Measurements from ENCODE around the gene PELI3. TPM values are rescaled to one million over a fixed set of nuclear protein-coding genes. Genes with fewer than 3 reads are reported as not detected.
"Not testable (repeated sequence)": the region's sequence is repeated elsewhere in the genome, so short reads cannot be mapped to it uniquely, and the experiment has no call there.

The PELI3 gene
- total and polyA plus RNA-seq, 7 experiments from 2014 or later: 5.2 to 27.3 (median 15.4) TPM

DNA sequence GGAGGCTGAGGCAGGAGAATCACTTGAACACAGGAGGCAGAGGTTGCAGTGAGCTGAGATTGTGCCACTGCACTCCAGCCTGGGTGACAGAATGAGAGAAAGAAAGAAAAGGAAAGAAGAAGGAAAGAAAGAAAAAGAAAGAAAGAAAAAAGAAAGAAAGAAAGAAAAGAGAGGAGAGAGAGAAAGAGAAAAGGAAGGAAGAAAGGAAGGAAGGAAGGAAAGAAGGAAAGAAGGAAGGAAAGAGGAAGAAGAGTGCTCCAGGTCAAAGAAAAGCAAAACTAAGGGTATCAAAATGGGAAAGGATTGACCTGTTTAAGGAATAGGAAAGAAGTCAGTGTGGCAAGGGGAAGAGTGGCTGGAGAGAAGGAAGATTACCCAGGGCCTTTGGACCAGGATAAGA, 35.4 kb upstream of the PELI3 start:
- ATAC-seq; H3K27me3 ChIP-seq (ENCODE audit: control insufficient read depth in 2 of 2, insufficient read depth in 2 of 2, low read length in 2 of 2); H3K4me3 Mint-ChIP-seq; H3K4me1 ChIP-seq (ENCODE audit: control insufficient read depth in 2 of 2, insufficient read depth in 2 of 2, low read length in 2 of 2); H3K4me3 ChIP-seq (ENCODE audit: low read length); H3K9me3 ChIP-seq (ENCODE audit: control insufficient read depth in 2 of 3, low read length in 3 of 3); CTCF ChIA-PET; intact Hi-C loops (cut with micrococcal nuclease); H3K27me3 Mint-ChIP-seq; H3K27ac ChIP-seq (ENCODE audit: low read depth, low read length); DNase-seq; H3K4me1 Mint-ChIP-seq; H3K9me3 Mint-ChIP-seq: not testable (repeated sequence)
- POLR2A ChIA-PET: interaction anchor here (1.3 kb wide), 1 partner anchor 10 kb away, joined by 3 read pairs; no protein-coding TSS in a partner anchor
- peaks cover 0 to 23% (median 3%) of the 10 kb centered on the region in 3 experiments for H3K36me3 ChIP-seq (ENCODE audit: control insufficient read depth in 2 of 3, insufficient read depth in 3 of 3, low read length in 3 of 3)
- Mint-ChIP-seq H3K36me3 (peaks cover 4 to 30% (median 11%) of the 10 kb centered on the region in 5 donors), H3K27ac (peak overlapping the region in 1 of 9 donors; percentile 42)

GRCh38 chr11:66431871-66432329, 34.8 kb upstream of the PELI3 start:
- H3K4me3 Mint-ChIP-seq; H3K4me3 ChIP-seq (ENCODE audit: low read length); H3K4me1 ChIP-seq (ENCODE audit: control insufficient read depth in 2 of 2, insufficient read depth in 2 of 2, low read length in 2 of 2); DNase-seq; H3K27me3 Mint-ChIP-seq; H3K27me3 ChIP-seq (ENCODE audit: control insufficient read depth in 2 of 2, insufficient read depth in 2 of 2, low read length in 2 of 2); ATAC-seq; intact Hi-C loops (cut with micrococcal nuclease); H3K27ac ChIP-seq (ENCODE audit: low read depth, low read length); H3K4me1 Mint-ChIP-seq; H3K9me3 ChIP-seq (ENCODE audit: control insufficient read depth in 2 of 3, low read length in 3 of 3); H3K27ac Mint-ChIP-seq; H3K9me3 Mint-ChIP-seq; POLR2A ChIA-PET: not testable (repeated sequence)
- CTCF ChIA-PET: interaction anchor here (0.7 to 1.0 kb wide), 2 partner anchors 11 to 25 kb away, joined by 3 read pairs; no protein-coding TSS in a partner anchor
- peaks cover 0 to 29% (median 6%) of the 10 kb centered on the region in 3 experiments for H3K36me3 ChIP-seq (ENCODE audit: control insufficient read depth in 2 of 3, insufficient read depth in 3 of 3, low read length in 3 of 3)
- peaks cover 4 to 36% (median 11%) of the 10 kb centered on the region in 5 donors for H3K36me3 Mint-ChIP-seq

GRCh38 chr11:66432597-66432996, 34.1 kb upstream of the PELI3 start:
- peaks cover 4 to 38% (median 11%) of the 10 kb centered on the region in 5 donors for H3K36me3 Mint-ChIP-seq
- Histone ChIP-seq H3K36me3 (ENCODE audit: control insufficient read depth in 2 of 3, insufficient read depth in 3 of 3, low read length in 3 of 3) (peaks cover 0 to 32% (median 6%) of the 10 kb centered on the region in 3 experiments), H3K9me3 (ENCODE audit: control insufficient read depth in 2 of 3, low read length in 3 of 3) (no peaks in the 10 kb centered on the region), H3K4me3 (ENCODE audit: low read length) (no peak overlapping the region), H3K4me1 (ENCODE audit: control insufficient read depth in 2 of 2, insufficient read depth in 2 of 2, low read length in 2 of 2) (no peaks in the 10 kb centered on the region), H3K27me3 (ENCODE audit: control insufficient read depth in 2 of 2, insufficient read depth in 2 of 2, low read length in 2 of 2) (no peaks in the 10 kb centered on the region), H3K27ac (ENCODE audit: low read depth, low read length) (no peak overlapping the region)
- intact Hi-C loops (cut with micrococcal nuclease): no loop called here
- no peaks in the 10 kb centered on the region for H3K9me3 Mint-ChIP-seq
- ATAC-seq (peak; percentile 51), DNase-seq (no peak)
- no peak overlapping the region for H3K4me3 Mint-ChIP-seq
- H3K4me1 Mint-ChIP-seq: peaks cover under 1 to 10% (median under 1%) of the 10 kb centered on the region in 7 donors
- no peaks in the 10 kb centered on the region for H3K27me3 Mint-ChIP-seq
- ChIA-PET CTCF (interaction anchor here (0.6 to 1.0 kb wide), 2 partner anchors 25 to 1299 kb away, joined by 3 read pairs; no protein-coding TSS in a partner anchor), POLR2A (interaction anchor here (0.6 to 0.8 kb wide), 2 partner anchors 119 to 364 kb away, joined by 3 read pairs; no protein-coding TSS in a partner anchor)
- H3K27ac Mint-ChIP-seq: no peak overlapping the region

- Mint-ChIP-seq H3K9me3 (peaks cover 0 to 5% (median under 1%) of the 10 kb centered on the region in 11 donors), H3K27ac (peak overlapping the region; percentile 46 to 99 (median 94)), H3K27me3 (no peaks in the 10 kb centered on the region), H3K36me3 (peaks cover 4 to 24% (median 6%) of the 10 kb centered on the region in 5 donors), H3K4me3 (peak overlapping the region; percentile 83 to 96 (median 90)), H3K4me1 (peaks cover 7 to 13% (median 11%) of the 10 kb centered on the region in 7 donors)
- H3K4me1 ChIP-seq (ENCODE audit: control insufficient read depth in 2 of 2, insufficient read depth in 2 of 2, low read length in 2 of 2): peaks cover 4 to 5% of the 10 kb centered on the region in 2 donors
- DNase-seq: no peak
- H3K9me3 ChIP-seq (ENCODE audit: control insufficient read depth in 2 of 3, low read length in 3 of 3): peaks cover 0 to 2% (median 0%) of the 10 kb centered on the region in 3 experiments
- peaks cover 0 to 27% (median 6%) of the 10 kb centered on the region in 3 experiments for H3K36me3 ChIP-seq (ENCODE audit: control insufficient read depth in 2 of 3, insufficient read depth in 3 of 3, low read length in 3 of 3)
- ATAC-seq: no peak
- ChIA-PET CTCF (interaction anchor here (0.6 to 1.6 kb wide), 7 partner anchors 9 to 357 kb away, joined by 3 to 11 read pairs (median 7); no protein-coding TSS in a partner anchor), POLR2A (interaction anchor here (0.7 to 1.7 kb wide), 10 partner anchors 17 to 662 kb away, joined by 3 to 12 read pairs (median 4); partner anchors contain the start of genes CD248, DPP3, NPAS4 and PELI3)
- intact Hi-C loops (cut with micrococcal nuclease): loop anchor here (1.0 to 5.0 kb wide), 6 partner anchors 29 to 239 kb away; partner anchors contain the start of genes SLC29A2 (in 2 of the 2), BBS1 (in 1 of the 2), RBM14 (in 1 of the 2) and RBM4B (in 1 of the 2)
- peak overlapping the region; percentile 86 for H3K4me3 ChIP-seq (ENCODE audit: low read length)
- H3K27ac ChIP-seq (ENCODE audit: low read depth, low read length): peak overlapping the region; percentile 84
- H3K27me3 ChIP-seq (ENCODE audit: control insufficient read depth in 2 of 2, insufficient read depth in 2 of 2, low read length in 2 of 2): no peaks in the 10 kb centered on the region
Measured at GRCh38 chr11:66437979-66438503, 28.7 kb upstream of the PELI3 start.

- intact Hi-C loops (cut with micrococcal nuclease): loop anchor here (1.0 to 5.0 kb wide), 16 partner anchors 17 to 405 kb away; partner anchors contain the start of genes DPP3 (in 2 of the 2), NPAS4 (in 2 of the 2), PELI3 (in 2 of the 2) and SLC29A2 (in 2 of the 2)
- Mint-ChIP-seq H3K4me3 (peak within 1 kb of the TSS; percentile 83 to 96 (median 90)), H3K27me3 (peaks cover 0 to 7% (median 0%) of the 10 kb centered on the region in 5 donors), H3K27ac (peak within 1 kb of the TSS; percentile 84 to 99 (median 94)), H3K4me1 (peaks cover 7 to 13% (median 11%) of the 10 kb centered on the region in 7 donors), H3K36me3 (peaks cover 5 to 24% (median 6%) of the 10 kb centered on the region in 5 donors), H3K9me3 (peaks cover 3 to 12% (median 7%) of the 10 kb centered on the region in 11 donors)
- no peaks in the 10 kb centered on the region for H3K27me3 ChIP-seq (ENCODE audit: control insufficient read depth in 2 of 2, insufficient read depth in 2 of 2, low read length in 2 of 2)
- peak; percentile 74 to 93 (median 90) for DNase-seq
- ChIA-PET POLR2A (interaction anchor here (0.6 to 1.7 kb wide), 13 partner anchors 17 to 410 kb away, joined by 3 to 12 read pairs (median 5); partner anchors contain the start of genes CD248, DPP3, NPAS4 and PELI3), CTCF (interaction anchor here (0.6 to 2.1 kb wide), 16 partner anchors 10 to 358 kb away, joined by 3 to 12 read pairs (median 4); partner anchors contain the start of genes BRMS1, DPP3, NPAS4 and PELI3)
- H3K27ac ChIP-seq (ENCODE audit: low read depth, low read length): peak within 1 kb of the TSS; percentile 84
- ATAC-seq: peak; percentile 100
- peak within 1 kb of the TSS; percentile 86 for H3K4me3 ChIP-seq (ENCODE audit: low read length)
- peaks cover 4 to 5% of the 10 kb centered on the region in 2 donors for H3K4me1 ChIP-seq (ENCODE audit: control insufficient read depth in 2 of 2, insufficient read depth in 2 of 2, low read length in 2 of 2)
- peaks cover 0 to 8% (median 0%) of the 10 kb centered on the region in 3 experiments for H3K9me3 ChIP-seq (ENCODE audit: control insufficient read depth in 2 of 3, low read length in 3 of 3)
- H3K36me3 ChIP-seq (ENCODE audit: control insufficient read depth in 2 of 3, insufficient read depth in 3 of 3, low read length in 3 of 3): peaks cover 0 to 25% (median 6%) of the 10 kb centered on the region in 3 experiments
Measured at GRCh38 chr11:66438504-66439466, 27.9 kb upstream of the PELI3 start, which contains the start of gene MRPL11. Gene MRPL11 (minus strand): TSS chr11:66438848. CDS start chr11:66438754, 94 bp downstream.

Measured in naive thymus-derived CD4-positive, alpha-beta T cell (primary cell).